Keratinocyte (primary cell): ENCODE results near the gene SLC25A44. TPM values are rescaled to one million over a fixed set of nuclear protein-coding genes. Genes with fewer than 3 reads are reported as not detected.

ENCODE experiments used
- DNase-seq: peaks from one replicate; pipeline ENCODE4 v3.0.0-alpha.2; 2011; ENCODE audit warnings: low read depth, missing footprints, low spot score
- FAIRE-seq: peaks from 2 replicates; lab custom pipeline; 2011; peaks lifted over from hg19 to GRCh38; lab: Jason Lieb, UNC
- H2AFZ ChIP-seq: 2 replicates; pipeline ENCODE4 v1.6.0; 2012; ENCODE audit warnings: low read length, control low read depth, inconsistent platforms; ENCODE audit not compliant: control insufficient read depth
- H3K27ac ChIP-seq: 2 replicates; pipeline ENCODE4 v1.5.1; 2011; ENCODE audit warnings: low read length; ENCODE audit not compliant: control insufficient read depth, insufficient read depth
- H3K27me3 ChIP-seq: 3 replicates; pipeline ENCODE4 v1.6.0; 2011; ENCODE audit warnings: low read length; ENCODE audit not compliant: control insufficient read depth, insufficient read depth; ENCODE audit errors: extremely low read depth
- H3K36me3 ChIP-seq, 2 experiments: 2 replicates in 1 of 2; 3 replicates in 1 of 2; pipeline ENCODE4 v1.5.1; 2011; ENCODE audit warnings: low read length in 2 of 2, mild to moderate bottlenecking in 1 of 2; ENCODE audit not compliant: control insufficient read depth in 2 of 2, insufficient read depth in 2 of 2; ENCODE audit errors: extremely low read depth in 1 of 2
- H3K4me1 ChIP-seq: 3 replicates; pipeline ENCODE4 v1.5.1; 2011; ENCODE audit warnings: low read length; ENCODE audit not compliant: control insufficient read depth, insufficient read depth; ENCODE audit errors: extremely low read depth
- H3K4me2 ChIP-seq: 3 replicates; pipeline ENCODE4 v1.6.0; 2011; ENCODE audit warnings: low read depth, low read length; ENCODE audit not compliant: control insufficient read depth, insufficient read depth; ENCODE audit errors: extremely low read depth
- H3K4me3 ChIP-seq, 3 experiments: fragments of 200-600 bp in 1 of 3; sonication (generic) in 1 of 3; 2 replicates in 2 of 3; 3 replicates in 1 of 3; pipeline ENCODE4 v1.5.1; 2011 to 2016; ENCODE audit warnings: low read length in 3 of 3, mild to moderate bottlenecking in 3 of 3, control low read depth in 2 of 3, inconsistent platforms in 1 of 3, low read depth in 1 of 3, mixed read lengths in 1 of 3, mixed run types in 1 of 3, moderate library complexity in 1 of 3; ENCODE audit not compliant: control insufficient read depth in 2 of 3, insufficient read depth in 2 of 3; ENCODE audit errors: extremely low read depth in 1 of 3
- H3K79me2 ChIP-seq: 2 replicates; pipeline ENCODE4 v1.6.0; 2012; ENCODE audit warnings: low read length; ENCODE audit not compliant: control insufficient read depth, insufficient read depth
- H3K9ac ChIP-seq: 3 replicates; pipeline ENCODE4 v1.6.0; 2011; ENCODE audit warnings: low read length; ENCODE audit not compliant: control insufficient read depth, insufficient read depth; ENCODE audit errors: extremely low read depth
- H3K9me1 ChIP-seq: 3 replicates; pipeline ENCODE4 v1.6.0; 2011; ENCODE audit warnings: low read length; ENCODE audit not compliant: control insufficient read depth, insufficient read depth; ENCODE audit errors: extremely low read depth
- H3K9me3 ChIP-seq: 2 replicates; pipeline ENCODE4 v1.5.1; 2012; ENCODE audit warnings: low read depth, low read length; ENCODE audit not compliant: control insufficient read depth
- H4K20me1 ChIP-seq: 3 replicates; pipeline ENCODE4 v1.6.0; 2011; ENCODE audit warnings: low read length; ENCODE audit not compliant: control insufficient read depth, insufficient read depth; ENCODE audit errors: extremely low read depth
- CTCF ChIP-seq, 3 experiments: IDR thresholded peaks in 1 of 3; conservative IDR thresholded peaks in 1 of 3; optimal IDR thresholded peaks in 1 of 3; 2 replicates in 2 of 3; 3 replicates in 1 of 3; pipeline versions ENCODE3 to v1.5.1; 2011; ENCODE audit warnings: low read length in 3 of 3, mild to moderate bottlenecking in 3 of 3, moderate library complexity in 2 of 3, control low read depth in 1 of 3, inconsistent platforms in 1 of 3; ENCODE audit not compliant: insufficient read depth in 2 of 3; ENCODE audit errors: extremely low read depth in 1 of 3
- EZH2 ChIP-seq: IDR thresholded peaks from one replicate; pipeline ENCODE4 v1.6.1; 2012; ENCODE audit warnings: inconsistent platforms, mild to moderate bottlenecking, low read length, moderate library complexity
- dilution Hi-C: fragments of 300-500 bp; cut with MboI; formaldehyde crosslinking; loops from one replicate; pipeline ENCODE4 v1.7.0; 2020; ENCODE audit warnings: low sequenced_read_pairs; ENCODE audit not compliant: extremely low pct_ligation_motif_present
- polyA plus RNA-seq, 5 experiments: library from polyadenylated mRNA; depleted of rRNA in 3 of 5; stranded (reverse) in 3 of 5; stranded (forward) in 1 of 5; unstranded in 1 of 5; fragments of >200 nt; gene quantifications; 1 replicate in 1 of 5; 2 replicates in 3 of 5; 3 replicates in 1 of 5; pipeline versions ENCODE4 v1.2.1 to v1.2.3, GENCODE V29; 2011 to 2012; ENCODE audit warnings: missing spikeins in 2 of 5, low read depth in 1 of 5, low replicate concordance in 1 of 5

SLC25A44 gene
- polyA plus RNA-seq, 1 donor (not counting 4 experiments of a cell fraction or from before 2014, with no cell fraction given) = 24.4 TPM

DNA sequence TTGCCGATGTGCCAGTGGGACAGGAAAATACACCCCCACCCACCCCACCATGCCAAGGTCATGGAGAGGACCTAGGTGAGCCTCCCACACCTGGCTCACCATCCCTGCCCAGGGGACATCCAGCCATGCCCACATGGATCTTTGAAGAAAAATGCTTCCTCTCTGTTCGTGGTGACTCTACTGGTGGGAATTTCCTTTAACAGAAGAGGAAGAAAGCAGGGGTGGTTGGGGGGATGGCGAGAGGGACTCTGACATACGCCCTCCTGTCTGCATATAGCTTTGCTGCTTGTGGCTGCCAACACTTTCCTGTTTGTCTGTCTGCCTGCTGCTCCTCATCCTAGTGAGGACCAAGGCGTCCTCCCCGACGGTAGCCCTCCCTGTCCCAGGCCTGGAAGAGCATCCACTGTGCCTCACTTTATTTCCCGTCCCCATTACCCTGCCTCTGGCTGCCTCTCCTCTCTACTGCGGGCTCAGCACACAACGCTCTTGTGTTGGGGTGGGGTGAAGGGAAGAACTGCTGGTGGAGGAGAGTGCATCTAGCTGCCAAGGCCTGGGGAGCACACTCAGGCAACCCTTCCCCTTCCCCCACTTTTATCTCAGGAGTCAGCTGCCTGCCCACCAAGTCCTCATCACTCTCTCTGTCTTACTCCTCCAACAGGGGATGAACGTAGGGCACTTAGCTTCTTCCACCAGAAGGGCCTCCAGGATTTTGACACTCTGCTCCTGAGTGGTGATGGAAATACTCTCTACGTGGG is 38.0 kb upstream of the SLC25A44 start:
- DNase-seq (no peak), FAIRE-seq (no peak)
- Histone ChIP-seq H3K9ac (no peak overlapping the region), H3K4me3 (no peak overlapping the region), H3K79me2 (no peaks in the 10 kb centered on the region), H3K9me1 (no peaks in the 10 kb centered on the region), H3K36me3 (peaks cover 5 to 6% of the 10 kb centered on the region in 2 experiments), H3K27me3 (no peaks in the 10 kb centered on the region), H3K4me2 (no peak overlapping the region), H3K9me3 (no peaks in the 10 kb centered on the region), H2AFZ (no peak overlapping the region), H3K4me1 (peaks cover 23% of the 10 kb centered on the region), H3K27ac (no peak overlapping the region), H4K20me1 (no peaks in the 10 kb centered on the region)
- dilution Hi-C loops = no loop called here
- no peak for TF ChIP-seq EZH2
- no peak for TF ChIP-seq CTCF (optimal IDR thresholded peaks at IDR 0.05 in 1 of 3, IDR thresholded peaks at IDR 0.05 in 1 of 3, conservative IDR thresholded peaks at IDR 0.05 in 1 of 3; ENCODE audit: extremely low read depth in 1 of 3, insufficient read depth in 2 of 3, low read length in 3 of 3)

DNA sequence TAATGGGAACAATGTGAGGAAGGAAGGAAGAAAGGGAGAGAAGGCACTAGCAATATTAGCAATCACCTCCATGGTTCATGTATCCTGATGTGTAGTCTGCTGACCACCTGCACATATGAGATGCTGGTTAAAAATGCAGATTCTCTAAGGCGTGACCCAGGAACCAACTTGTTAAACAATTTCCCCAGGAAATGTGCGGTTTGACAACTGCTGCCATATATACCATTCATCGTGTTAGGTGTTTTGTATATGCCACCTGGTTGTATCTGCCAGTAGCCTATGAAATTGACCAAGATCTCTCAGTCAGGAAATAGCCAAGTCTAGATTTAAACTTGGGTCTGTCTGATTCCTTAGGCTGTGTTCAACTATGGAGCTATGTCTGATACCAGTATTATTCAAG is 36.4 kb upstream of the SLC25A44 start:
- Histone ChIP-seq H3K36me3 (peaks cover 5 to 6% of the 10 kb centered on the region in 2 experiments), H2AFZ (no peak overlapping the region), H3K4me2 (no peak overlapping the region), H3K4me1 (peaks cover 19% of the 10 kb centered on the region), H3K9me1 (no peaks in the 10 kb centered on the region), H3K9ac (no peak overlapping the region), H3K79me2 (no peaks in the 10 kb centered on the region), H3K9me3 (no peaks in the 10 kb centered on the region), H3K27me3 (no peaks in the 10 kb centered on the region), H3K27ac (no peak overlapping the region), H4K20me1 (no peaks in the 10 kb centered on the region), H3K4me3 (no peak overlapping the region)
- no peak for FAIRE-seq
- no peak for TF ChIP-seq EZH2
- TF ChIP-seq CTCF (optimal IDR thresholded peaks at IDR 0.05 in 1 of 3, IDR thresholded peaks at IDR 0.05 in 1 of 3, conservative IDR thresholded peaks at IDR 0.05 in 1 of 3; ENCODE audit: extremely low read depth in 1 of 3, insufficient read depth in 2 of 3, low read length in 3 of 3) = no peak
- dilution Hi-C loops = no loop called here
- DNase-seq = no peak
